ENCODE measurements around the gene INF2.

DNA sequence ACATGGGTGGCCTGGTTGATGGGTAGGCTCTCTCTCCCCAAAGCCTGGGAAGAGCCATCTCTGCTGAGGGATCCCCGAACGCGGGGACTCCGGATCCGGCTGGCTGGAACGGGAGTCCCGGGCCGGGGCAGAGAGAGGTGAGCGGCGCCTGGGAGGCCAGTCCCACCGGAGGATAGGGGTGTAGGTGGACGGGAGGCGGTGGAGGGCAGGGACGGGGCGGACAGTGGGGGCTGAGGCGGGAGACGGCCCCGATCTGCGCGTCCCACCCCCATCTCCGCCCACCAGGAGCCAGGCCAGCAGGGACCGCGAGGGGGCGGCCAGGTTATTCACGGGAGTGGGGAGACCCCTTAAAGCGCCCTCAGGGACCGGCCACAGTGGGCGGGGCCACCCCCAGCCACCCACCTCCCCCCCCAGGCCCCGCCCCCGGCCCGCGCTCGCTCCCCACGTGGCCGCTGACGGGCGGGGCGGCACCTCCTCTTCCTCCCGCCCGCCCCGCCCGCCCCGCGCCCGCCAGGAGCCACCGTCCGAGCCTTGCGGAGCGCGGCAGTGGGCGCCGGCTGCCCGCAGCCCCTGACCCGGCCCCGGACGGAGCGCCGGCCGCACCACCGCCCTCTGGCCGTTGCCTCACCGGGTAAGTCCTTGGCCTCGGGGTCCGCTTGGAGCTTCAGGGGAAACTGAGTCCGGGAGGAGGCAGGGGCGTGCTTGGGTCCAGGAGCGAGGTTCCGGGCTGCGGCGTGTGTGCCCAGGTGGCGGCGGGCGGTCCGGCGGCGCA, at the start of gene INF2:
- no peak for TF ChIP-seq POLR2A (IDR thresholded peaks at IDR 0.05; ENCODE audit: low read depth, low read length)
- no peak for TF ChIP-seq TAF1 (IDR thresholded peaks at IDR 0.05; ENCODE audit: low read depth, low read length)
